HepG2 (cell line): ENCODE data around the gene ZFR2. TPM values are rescaled to one million over a fixed set of nuclear protein-coding genes. Genes with fewer than 3 reads are reported as not detected.

Experiments
- HNF4G ChIP-seq, 2 experiments: sonication (generic) in 1 of 2; formaldehyde crosslinking in 1 of 2; IDR thresholded peaks; 2 replicates each; pipeline versions ENCODE4 v1.4.0 to v1.6.1; 2011 to 2020; ENCODE audit warnings: borderline replicate concordance in 2 of 2, low read depth in 2 of 2, mild to moderate bottlenecking in 2 of 2, low read length in 1 of 2, missing genetic modification reagents in 1 of 2, moderate library complexity in 1 of 2
- HNRNPL ChIP-seq: fragments of 200-400 bp; formaldehyde crosslinking; IDR thresholded peaks from 2 replicates; pipeline ENCODE4 v1.6.1; 2017; ENCODE audit warnings: mild to moderate bottlenecking, low read depth, low read length
- RXRB ChIP-seq: IDR thresholded peaks from 2 replicates; pipeline ENCODE4 v1.6.1; 2016; ENCODE audit warnings: borderline replicate concordance, missing genetic modification reagents, missing compliant biosample characterization
- SMC3 ChIP-seq: IDR thresholded peaks from 2 replicates; pipeline ENCODE4 v1.6.1; 2011; ENCODE audit warnings: low read length, improper control_type of control experiment
- ZHX2 ChIP-seq, 2 experiments: sonication (generic) in 1 of 2; formaldehyde crosslinking in 1 of 2; IDR thresholded peaks; 2 replicates each; pipeline versions ENCODE4 v1.6.1 to v1.9.0; 2014 to 2022; ENCODE audit warnings: antibody characterized with exemption in 1 of 2, borderline replicate concordance in 1 of 2, inconsistent platforms in 1 of 2, low read depth in 1 of 2, missing genetic modification reagents in 1 of 2
- polyA plus RNA-seq, 8 experiments: library from polyadenylated mRNA; depleted of rRNA in 3 of 8; stranded (reverse) in 7 of 8; unstranded in 1 of 8; fragments of >200 nt; fragmentation: Illumina TruSeq in 4 of 8; extraction: Trizol in 4 of 8; gene quantifications; 2 replicates each; pipeline versions ENCODE4 v1.2.1 to v1.2.3, GENCODE V29; 2011 to 2016; ENCODE audit warnings: low read depth in 4 of 8, missing spikeins in 1 of 8, mixed read lengths in 1 of 8; ENCODE audit not compliant: insufficient read depth in 1 of 8
- total RNA-seq, 5 experiments: library from RNA; depleted of rRNA; stranded (reverse); fragments of >200 nt; fragmentation: Illumina TruSeq; extraction: Trizol; gene quantifications; 2 replicates each; pipeline ENCODE4 v1.2.3, GENCODE V29; 2016; ENCODE audit warnings: low read depth in 1 of 5
- TF ChIP-seq, protein P1 (sequence below), 2 experiments: fragments of 450-650 bp in 1 of 2; sonication (generic) in 1 of 2; formaldehyde crosslinking in 1 of 2; IDR thresholded peaks; 2 replicates each; pipeline versions ENCODE4 v1.6.1 to v1.8.0; 2016 to 2022; ENCODE audit warnings: antibody characterized with exemption in 1 of 2, mild to moderate bottlenecking in 1 of 2, missing genetic modification reagents in 1 of 2

ZFR2 gene
- total and polyA plus RNA-seq, 2 of the 13 experiments (the other 11 are each of a cell fraction or from before 2014, with no cell fraction given): 0.37 to 0.69 TPM

DNA sequence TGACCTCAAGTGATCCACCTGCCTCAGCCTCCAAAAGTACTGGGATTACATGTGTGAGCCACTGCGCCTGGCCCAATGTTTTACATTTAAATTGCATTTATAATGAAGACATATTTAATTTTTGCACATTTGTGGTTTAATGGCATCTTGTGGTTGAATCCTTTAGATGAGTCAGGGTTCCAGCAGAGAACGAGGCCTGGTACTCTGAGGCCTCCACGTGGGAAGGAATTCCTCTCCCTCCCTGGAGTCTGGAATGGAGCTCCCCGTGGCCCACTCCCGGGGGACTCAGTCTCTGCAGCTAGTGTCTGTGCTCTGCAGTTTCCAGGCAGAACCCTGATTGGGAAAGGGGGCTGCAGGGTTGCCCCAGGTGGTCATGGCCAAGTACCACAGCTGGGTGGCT is 24.2 kb downstream of the ZFR2 start (continued):
- TF ChIP-seq ZHX2 (IDR thresholded peaks at IDR 0.05; ENCODE audit: low read depth) (no peak), ZHX2 (CRISPR knock-in tag; IDR thresholded peaks at IDR 0.05; ENCODE audit: borderline replicate concordance) (no peak), HNRNPL (no peak), HNF4G (IDR thresholded peaks at IDR 0.05; ENCODE audit: borderline replicate concordance, low read depth, low read length) (no peak), HNF4G (CRISPR knock-in tag; IDR thresholded peaks at IDR 0.05; ENCODE audit: borderline replicate concordance, low read depth) (no peak), SMC3 (no peak), RXRB (CRISPR knock-in tag) (no peak)
- TF ChIP-seq, protein P1, sequence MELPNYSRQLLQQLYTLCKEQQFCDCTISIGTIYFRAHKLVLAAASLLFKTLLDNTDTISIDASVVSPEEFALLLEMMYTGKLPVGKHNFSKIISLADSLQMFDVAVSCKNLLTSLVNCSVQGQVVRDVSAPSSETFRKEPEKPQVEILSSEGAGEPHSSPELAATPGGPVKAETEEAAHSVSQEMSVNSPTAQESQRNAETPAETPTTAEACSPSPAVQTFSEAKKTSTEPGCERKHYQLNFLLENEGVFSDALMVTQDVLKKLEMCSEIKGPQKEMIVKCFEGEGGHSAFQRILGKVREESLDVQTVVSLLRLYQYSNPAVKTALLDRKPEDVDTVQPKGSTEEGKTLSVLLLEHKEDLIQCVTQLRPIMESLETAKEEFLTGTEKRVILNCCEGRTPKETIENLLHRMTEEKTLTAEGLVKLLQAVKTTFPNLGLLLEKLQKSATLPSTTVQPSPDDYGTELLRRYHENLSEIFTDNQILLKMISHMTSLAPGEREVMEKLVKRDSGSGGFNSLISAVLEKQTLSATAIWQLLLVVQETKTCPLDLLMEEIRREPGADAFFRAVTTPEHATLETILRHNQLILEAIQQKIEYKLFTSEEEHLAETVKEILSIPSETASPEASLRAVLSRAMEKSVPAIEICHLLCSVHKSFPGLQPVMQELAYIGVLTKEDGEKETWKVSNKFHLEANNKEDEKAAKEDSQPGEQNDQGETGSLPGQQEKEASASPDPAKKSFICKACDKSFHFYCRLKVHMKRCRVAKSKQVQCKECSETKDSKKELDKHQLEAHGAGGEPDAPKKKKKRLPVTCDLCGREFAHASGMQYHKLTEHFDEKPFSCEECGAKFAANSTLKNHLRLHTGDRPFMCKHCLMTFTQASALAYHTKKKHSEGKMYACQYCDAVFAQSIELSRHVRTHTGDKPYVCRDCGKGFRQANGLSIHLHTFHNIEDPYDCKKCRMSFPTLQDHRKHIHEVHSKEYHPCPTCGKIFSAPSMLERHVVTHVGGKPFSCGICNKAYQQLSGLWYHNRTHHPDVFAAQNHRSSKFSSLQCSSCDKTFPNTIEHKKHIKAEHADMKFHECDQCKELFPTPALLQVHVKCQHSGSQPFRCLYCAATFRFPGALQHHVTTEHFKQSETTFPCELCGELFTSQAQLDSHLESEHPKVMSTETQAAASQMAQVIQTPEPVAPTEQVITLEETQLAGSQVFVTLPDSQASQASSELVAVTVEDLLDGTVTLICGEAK (IDR thresholded peaks at IDR 0.05): no peak
- TF ChIP-seq, protein P1 (CRISPR knock-in tag; IDR thresholded peaks at IDR 0.05): no peak
